GM21447 (cell line): Measurements from ENCODE around the gene MTMR12.
"Not testable (repeated sequence)": the region's sequence is repeated elsewhere in the genome, so short reads cannot be mapped to it uniquely, and the experiment has no call there.

Experiments used
- ATAC-seq: cut with Tn5 transposase; IDR thresholded peaks from one replicate; pipeline ENCODE4 v1.9.1; 2021; ENCODE audit not compliant: unreplicated experiment

Gene MTMR12

GRCh38 chr5:32298059-32298415 is 14.7 kb downstream of the MTMR12 start:
- ATAC-seq: peak; percentile 65

- no peak for ATAC-seq
Observed at GRCh38 chr5:32297181-32298058, 15.3 kb downstream of the MTMR12 start.

- not testable (repeated sequence) for ATAC-seq
Observed at GRCh38 chr5:32295966-32296772, 16.6 kb downstream of the MTMR12 start.

DNA sequence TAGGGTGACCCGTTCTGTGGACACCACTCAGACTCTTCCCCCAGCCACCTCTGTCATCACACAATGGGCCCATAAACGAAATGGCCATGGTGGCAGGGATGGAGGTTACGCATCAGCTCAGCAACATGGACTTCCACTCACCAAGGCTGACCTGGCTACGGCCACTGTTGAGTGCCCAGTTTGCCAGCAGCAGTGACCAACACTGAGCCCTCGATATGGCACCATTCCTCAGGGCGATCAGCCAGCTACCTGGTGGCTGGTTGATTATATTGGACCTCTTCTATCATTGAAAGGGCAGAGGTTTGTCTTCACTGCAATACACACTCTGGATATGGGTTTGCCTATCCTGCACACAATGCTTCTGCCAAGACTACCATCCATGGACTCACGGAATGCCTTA is 21.1 kb downstream of the MTMR12 start:
- no peak for ATAC-seq

DNA sequence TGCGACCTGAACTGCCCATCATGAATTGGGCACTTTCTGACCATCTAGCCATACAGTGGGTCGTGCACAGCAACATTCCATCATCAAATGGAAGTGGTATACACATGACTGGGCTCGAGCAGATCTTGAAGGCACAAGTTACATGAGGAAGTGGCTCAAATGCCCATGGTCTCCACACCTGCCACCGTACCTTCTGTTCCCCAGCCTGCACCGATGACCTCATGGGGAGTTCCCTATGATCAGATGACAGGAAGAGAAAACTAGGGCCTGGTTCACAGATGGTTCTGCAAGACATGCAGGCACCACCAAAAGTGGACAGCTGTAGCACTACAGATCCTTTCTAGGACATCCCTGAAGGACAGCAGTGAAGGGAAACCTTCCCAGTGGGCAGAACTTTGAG is 21.8 kb downstream of the MTMR12 start:
- ATAC-seq: peak; percentile 76

DNA sequence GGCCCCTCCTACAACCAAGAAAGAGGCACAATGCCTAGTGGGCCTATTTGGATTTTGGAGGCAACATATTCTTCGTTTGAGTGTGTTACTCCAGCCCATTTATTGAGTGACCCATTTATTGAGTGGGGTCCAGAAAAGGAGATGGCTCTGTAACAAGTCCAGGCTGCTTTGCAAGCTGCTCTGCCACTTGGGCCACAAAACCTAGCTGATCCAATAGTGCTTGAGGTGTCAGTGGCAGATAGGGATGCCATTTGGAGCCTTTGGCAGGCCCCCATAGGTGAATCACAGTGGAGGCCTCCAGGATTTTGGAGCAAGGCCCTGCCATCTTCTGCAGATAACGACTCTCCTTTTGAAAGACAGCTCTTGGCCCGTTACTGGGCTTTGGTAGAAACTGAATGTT is 22.2 kb downstream of the MTMR12 start:
- ATAC-seq: not testable (repeated sequence)

DNA sequence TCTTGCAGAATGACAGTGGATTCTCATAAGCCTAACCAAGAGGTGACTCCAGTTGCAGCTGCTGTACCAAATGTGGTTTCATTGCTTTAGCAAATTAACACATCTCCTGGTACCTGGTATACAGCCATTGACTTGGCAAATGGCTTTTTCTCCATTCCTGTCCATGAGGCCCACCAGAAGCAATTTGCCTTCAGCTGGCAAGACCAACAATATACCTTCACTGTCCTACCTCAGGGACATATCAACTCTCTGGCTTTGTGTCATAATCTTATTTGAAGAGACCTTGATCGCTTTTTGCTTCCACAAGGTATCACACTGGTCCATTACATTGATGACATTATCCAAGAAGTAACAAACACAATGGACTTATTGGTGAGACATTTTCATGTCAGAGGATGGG is 22.8 kb downstream of the MTMR12 start:
- not testable (repeated sequence) for ATAC-seq

DNA sequence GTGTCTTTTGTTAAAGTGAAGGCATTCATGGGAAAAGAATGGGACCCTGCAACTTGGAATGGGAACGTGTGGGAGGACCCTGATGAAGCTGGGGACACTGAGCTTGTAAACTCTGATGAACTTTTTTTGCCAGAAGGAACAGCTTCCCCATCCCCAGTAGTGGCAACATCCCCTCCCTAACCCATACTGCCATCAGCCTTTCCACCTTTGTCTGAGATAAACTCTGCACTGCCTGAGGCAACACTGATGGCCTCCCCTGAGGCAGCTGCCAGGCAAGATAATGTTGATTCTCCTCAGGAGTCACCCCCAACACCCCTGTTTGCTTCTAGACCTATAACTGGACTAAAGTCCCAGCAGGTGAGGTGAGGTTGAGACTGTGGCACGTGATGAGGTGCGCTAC is 24.6 kb downstream of the MTMR12 start:
- ATAC-seq: not testable (repeated sequence)

GRCh38 chr5:32287525-32287924 is 25.2 kb downstream of the MTMR12 start:
- not testable (repeated sequence) for ATAC-seq

GRCh38 chr5:32285510-32286138 is 27.1 kb downstream of the MTMR12 start:
- ATAC-seq: no peak

DNA sequence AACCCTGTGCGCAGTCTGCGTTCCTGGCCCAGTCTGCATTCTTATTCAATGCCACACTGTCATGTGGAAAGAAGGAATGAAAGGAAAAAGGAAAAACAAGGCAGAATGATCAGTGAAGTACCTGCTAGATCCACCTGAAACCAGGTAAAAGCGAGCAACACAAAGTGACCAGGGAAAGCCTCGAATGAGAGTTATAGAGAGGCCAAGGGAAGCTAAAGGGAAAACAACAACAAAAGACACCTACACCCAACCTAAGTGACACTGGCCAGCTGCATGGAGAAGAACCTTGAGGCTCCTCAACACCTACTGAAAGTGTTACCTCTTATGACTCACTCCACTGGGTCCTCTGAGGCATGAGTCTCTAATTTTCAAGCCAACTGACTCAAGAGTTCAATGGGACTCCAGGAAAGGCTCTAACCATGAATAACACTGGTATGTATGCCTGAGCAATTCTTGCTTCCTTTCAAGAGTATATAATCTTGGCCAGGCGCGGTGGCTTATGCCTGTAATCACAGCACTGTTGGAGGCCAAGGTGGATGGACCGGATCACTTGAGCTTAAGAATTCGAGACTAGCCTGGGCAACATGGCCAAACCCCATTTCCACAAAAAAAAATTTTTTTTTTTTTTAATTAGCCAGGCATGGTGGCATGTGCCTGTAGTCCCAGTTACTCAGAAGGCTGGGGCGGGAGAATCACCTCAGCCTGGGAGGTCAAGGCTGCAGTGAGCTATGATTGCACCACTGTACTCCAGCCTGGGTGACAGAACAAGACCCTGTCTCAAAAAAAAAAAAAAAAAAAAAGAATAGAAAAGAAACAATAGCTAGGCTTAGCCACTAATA is 29.0 kb downstream of the MTMR12 start:
- peak; percentile 67 for ATAC-seq

DNA sequence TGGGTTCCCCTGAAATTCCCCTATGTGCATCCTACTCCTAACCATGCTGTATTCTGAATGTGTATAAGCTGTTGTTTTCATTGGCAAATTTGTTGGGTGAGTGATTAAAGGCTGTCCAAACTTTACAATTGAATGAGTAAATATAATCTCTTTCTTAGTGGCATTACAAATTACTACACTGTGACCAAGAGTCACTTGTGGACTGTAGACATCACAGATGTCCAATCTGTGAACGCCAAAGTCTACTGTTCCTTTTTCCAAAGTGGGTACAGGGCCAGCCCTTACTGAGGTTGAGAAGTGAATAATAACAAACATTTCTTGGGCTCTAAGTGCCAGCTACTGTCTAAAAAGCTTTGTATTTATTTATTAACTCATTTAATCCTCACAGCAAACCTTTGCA is 29.7 kb downstream of the MTMR12 start:
- ATAC-seq: no peak

DNA sequence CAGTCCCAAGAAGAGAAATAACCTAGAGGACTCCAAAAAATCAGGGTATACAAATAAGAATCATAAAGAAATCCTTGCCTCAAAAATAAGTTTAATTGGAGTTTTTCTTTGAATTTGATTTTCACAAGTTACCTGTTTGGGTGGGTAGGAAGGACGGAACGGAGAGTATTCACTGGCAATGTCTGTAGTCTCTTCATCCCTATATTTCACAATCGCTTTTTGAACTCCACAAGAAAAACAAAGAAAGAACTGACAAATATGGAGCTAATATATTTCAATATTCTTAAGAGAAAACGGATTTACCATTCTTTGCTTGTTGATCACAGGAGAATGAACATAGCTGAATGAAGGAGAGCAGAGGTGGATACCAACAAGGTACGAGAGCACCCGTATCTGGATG is 30.1 kb downstream of the MTMR12 start:
- no peak for ATAC-seq

DNA sequence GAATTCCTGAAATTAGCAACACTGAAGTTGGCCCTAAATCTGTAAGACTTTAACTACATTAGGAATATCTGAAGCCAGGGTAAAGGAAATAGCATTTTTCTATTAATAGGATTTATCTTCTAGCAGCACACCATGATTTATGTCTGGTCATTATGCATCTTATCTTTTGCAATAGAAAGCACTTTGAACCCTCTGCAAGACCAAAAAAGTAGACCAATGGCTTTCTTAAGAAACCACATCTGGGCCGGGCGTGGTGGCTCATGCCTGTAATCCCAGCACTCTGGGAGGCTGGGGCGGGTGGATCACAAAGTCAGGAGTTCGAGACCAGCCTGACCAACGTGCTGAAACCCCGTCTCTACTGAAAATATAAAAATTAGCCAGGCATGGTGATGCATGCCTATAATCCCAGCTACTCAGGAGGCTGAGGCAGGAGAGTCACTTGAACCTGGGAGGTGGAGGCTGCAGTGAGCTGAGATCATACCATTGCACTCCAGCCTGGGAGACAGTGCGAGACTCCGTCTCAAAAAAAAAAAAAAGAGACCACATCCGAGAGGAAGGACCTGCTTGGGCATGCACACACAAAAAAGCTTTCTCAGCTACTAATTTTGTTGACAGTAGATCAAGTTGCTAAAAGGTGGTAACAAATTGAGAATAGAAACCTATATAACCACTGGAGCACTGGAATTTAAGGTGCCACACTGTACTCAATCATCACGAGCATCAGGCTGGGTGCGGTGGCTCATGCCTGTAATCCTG is 31.2 kb downstream of the MTMR12 start:
- not testable (repeated sequence) for ATAC-seq

DNA sequence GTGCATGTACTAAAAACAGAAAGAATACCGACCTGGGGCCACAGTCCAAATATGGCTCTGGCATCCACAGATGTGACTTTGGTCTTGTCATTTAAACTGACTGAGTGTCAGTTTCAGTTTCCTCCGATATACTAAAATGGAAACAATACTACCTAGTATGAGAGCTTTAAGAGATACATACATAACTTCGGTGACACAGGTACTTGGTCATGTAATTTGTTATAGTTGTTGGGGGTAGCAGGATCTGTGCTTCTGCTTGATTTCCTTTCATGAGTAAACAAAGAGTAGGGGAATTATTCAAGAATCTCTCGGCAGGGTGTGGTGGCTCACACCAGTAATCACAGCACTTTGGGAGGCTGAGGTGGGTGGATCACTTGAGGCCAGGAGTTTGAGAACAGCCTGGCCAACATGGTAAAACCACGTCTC is 32.1 kb downstream of the MTMR12 start:
- peak; percentile 82 for ATAC-seq

DNA sequence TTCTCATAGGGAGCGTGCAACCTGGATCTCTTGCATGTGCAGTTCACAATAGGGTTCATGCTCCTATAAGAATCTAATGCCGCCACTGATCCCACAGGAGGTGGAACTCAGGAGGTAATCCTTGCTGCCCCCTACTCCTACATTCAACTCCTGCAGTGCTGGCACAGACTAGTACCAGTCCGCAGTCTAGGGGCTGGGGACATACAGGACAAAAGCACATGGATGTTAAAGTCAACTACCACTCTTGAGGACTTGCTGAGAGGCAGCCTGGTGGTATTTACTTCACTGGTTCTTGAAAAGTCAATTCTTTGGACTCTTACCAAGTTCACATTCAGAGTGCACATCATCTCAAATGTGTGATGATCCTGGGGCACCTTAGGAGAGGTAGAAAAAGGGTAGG is 33.0 kb downstream of the MTMR12 start:
- ATAC-seq: no peak

DNA sequence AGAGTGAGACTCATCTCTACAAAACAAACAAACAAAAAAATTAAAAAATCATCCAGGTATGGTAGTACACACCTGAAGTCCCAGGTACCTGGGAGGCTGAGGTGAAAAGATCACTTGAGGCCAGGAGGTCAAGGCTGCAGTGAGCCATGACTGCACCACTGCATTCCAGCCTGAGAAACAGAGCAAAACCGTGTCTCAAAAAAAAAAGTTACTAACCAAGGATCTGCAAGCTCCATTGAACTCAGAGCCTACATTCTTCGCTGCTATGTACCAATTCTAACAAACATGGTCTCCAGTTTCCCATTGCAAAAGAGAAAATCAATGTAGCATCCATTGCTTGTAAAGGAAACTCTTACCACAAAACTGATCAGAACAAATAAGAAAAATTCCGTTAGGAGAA is 33.5 kb downstream of the MTMR12 start:
- ATAC-seq: no peak

DNA sequence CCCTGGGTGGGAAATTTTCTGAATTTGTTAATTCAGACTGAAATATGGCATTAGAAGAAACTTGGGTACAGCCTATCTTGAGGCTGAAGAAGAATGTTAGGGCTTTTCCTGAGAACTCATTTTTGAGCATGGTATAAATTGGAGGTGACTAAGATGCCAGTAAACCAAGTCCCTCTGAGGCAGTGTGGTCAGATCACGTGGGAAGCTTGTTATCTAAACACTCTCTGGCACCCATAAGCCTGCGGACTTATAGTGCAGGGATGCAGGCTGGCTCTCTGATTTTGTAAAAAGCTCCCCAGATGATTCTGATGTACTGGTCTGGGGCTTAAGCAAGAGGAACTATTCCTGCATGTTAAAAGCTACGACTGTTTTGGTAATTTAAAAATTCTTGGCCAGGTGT is 34.3 kb downstream of the MTMR12 start:
- ATAC-seq: no peak

- ATAC-seq: no peak
Observed at GRCh38 chr5:32277798-32278197, 34.9 kb downstream of the MTMR12 start.
